GM12892 (cell line): Measurements from ENCODE around the gene SYNGR1.
"Not testable (repeated sequence)": the region's sequence is repeated elsewhere in the genome, so short reads cannot be mapped to it uniquely, and the experiment has no call there.

Experiments used
- POLR2A ChIP-seq: IDR thresholded peaks from 2 replicates; pipeline ENCODE4 v1.6.1; 2011; ENCODE audit warnings: low read depth, low read length, control low read depth
- POLR2AphosphoS5 ChIP-seq: IDR thresholded peaks from 2 replicates; pipeline ENCODE4 v1.6.1; 2011; ENCODE audit warnings: low read depth, low read length, control low read depth

DNA sequence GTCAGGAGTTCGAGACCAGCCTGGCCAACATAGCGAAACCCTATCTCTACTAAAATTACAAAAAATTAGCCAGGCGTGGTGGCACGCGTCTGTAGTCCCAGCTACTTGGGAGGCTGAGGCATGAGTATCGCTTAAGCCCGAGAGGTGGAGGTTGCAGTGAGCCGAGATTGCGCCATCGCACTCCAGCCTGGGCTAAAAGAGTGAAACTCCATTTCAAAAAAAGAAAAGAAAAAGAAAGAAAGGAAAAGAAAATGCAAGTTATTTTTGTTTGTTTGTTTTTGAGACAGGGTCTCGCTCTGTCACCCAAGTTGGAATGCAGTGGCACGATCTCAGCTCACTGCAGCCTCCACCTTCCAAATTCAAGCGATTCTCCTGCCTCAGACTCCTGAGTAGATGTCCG, 6.0 kb downstream of the SYNGR1 start:
- TF ChIP-seq POLR2AphosphoS5, POLR2A: not testable (repeated sequence)
